ENCODE results near the gene KARS1.
A peak's percentile ranks its signal among the peaks of the same experiment; 100 is the strongest.
"Not testable (repeated sequence)": the region's sequence is repeated elsewhere in the genome, so short reads cannot be mapped to it uniquely, and the experiment has no call there.

Gene KARS1

DNA sequence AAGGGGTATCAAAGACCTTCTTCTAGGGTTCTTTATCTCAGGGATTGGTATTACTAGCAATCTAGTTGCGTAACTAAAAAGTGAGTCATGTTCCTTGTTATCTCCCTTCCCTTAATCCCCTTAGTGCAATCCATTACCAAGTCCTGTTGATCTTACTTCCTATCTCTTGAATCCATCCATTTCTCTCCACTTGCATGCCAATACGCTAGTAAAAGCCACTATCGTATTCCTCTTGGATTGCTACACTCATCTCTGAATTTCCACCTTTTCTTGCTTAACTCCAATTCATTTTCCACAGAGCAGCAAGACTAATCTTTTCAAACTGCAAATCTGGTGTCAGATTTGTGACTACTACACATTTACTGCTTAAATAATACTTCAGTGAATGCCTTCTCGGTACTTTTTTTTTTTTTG lies 22.5 kb downstream of the KARS1 start:
- no peak for DNase-seq (ENCODE audit: low read depth, low spot score)

DNA sequence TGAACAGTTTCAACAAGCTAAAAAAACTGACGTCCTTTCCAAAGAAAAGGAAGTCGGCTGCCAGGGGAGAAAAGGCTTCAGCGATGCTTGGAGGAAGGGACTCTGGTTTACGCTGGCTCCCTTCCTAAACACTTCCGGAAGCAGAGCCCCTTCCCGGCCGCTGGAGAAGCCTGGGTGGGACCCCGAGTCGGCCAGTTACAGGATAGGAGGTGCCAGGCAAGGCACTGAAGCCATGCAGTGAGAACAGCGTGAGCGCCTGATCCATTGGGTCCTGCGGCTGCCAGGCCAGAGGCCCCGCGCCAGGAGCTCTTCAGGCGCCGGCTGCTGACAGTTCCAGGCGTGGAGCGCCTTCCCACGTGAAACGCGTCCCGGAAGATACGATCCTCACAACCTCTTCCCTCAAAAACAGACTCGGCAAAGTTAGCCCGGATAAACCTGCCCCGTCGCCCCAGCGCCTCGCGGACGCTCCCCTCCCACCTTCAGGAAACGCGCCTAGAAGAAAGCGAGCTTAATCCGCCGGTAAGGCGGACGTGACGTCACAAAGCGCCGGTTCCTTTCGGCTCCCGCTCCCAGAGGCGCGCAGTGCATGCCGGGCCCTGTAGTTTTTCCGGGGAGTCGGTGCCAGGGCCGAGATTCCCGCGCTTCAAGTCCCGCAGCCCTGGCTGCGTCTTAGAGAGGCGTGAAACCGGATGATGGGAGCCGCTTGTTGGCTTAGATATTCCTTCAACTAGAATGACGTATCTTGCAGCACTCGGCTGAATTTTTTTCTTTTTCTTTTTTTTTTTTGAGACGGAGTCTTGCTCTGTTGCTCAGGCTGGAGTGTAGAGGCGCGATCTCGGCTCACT lies 24.5 kb downstream of the KARS1 start, which contains the start of gene ADAT1:
Gene ADAT1, minus strand, starts transcription at position 521 of the 845 bp plus-strand sequence. CDS start 2,482 bp downstream, outside the sequence.
- DNase-seq (ENCODE audit: low read depth, low spot score), result peak; percentile 96

DNA sequence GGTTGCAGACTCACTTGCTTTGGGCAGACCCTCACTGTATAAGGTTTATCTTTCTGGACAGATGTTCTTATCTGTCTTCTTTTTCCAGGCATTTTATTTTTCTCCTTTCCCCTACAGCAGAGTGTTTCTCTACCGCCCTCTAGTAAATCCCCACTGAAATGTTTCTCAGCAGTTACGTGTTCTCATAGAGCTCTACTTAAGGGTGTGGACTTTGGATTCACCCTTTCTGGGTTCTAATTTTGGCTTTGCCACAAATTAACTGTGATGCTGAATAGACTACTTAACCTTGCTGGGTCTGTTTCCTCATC lies 26.3 kb downstream of the KARS1 start:
- no peak for DNase-seq (ENCODE audit: low read depth, low spot score)

GRCh38 chr16:75620326-75621169 lies 26.9 kb downstream of the KARS1 start:
- no peak for DNase-seq (ENCODE audit: low read depth, low spot score)

GRCh38 chr16:75618780-75619179 lies 28.7 kb downstream of the KARS1 start:
- DNase-seq (ENCODE audit: low read depth, low spot score), result no peak

GRCh38 chr16:75617121-75617520 lies 30.3 kb downstream of the KARS1 start:
- no peak for DNase-seq (ENCODE audit: low read depth, low spot score)

GRCh38 chr16:75616521-75617010 lies 30.9 kb downstream of the KARS1 start:
- no peak for DNase-seq (ENCODE audit: low read depth, low spot score)

- no peak for DNase-seq (ENCODE audit: low read depth, low spot score)
Measured at GRCh38 chr16:75615619-75616018, 31.8 kb downstream of the KARS1 start.

- no peak for DNase-seq (ENCODE audit: low read depth, low spot score)
Measured at GRCh38 chr16:75614066-75614897, 33.2 kb downstream of the KARS1 start.

GRCh38 chr16:75606507-75606906 lies 41.0 kb downstream of the KARS1 start:
- DNase-seq (ENCODE audit: low read depth, low spot score), result no peak

DNA sequence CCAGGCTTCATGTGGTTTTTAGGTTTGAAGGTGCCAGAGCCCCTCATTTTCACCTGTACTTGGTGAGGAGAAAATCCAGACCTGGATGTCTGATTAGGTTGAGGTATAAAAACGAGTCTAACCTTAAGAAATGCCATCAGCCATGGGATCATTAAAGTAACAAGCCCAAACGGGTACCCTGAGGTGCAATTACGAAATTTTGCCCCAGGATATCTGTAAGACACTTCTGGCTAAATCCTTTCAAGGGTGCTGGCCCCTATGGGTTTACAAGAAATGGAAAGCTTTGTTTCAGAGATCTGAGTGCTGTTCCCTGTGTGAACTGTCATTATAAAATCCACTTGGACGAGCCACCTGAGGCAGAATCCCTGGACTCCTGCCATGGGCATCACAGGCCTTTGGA lies 44.2 kb downstream of the KARS1 start:
- no peak for DNase-seq (ENCODE audit: low read depth, low spot score)

DNA sequence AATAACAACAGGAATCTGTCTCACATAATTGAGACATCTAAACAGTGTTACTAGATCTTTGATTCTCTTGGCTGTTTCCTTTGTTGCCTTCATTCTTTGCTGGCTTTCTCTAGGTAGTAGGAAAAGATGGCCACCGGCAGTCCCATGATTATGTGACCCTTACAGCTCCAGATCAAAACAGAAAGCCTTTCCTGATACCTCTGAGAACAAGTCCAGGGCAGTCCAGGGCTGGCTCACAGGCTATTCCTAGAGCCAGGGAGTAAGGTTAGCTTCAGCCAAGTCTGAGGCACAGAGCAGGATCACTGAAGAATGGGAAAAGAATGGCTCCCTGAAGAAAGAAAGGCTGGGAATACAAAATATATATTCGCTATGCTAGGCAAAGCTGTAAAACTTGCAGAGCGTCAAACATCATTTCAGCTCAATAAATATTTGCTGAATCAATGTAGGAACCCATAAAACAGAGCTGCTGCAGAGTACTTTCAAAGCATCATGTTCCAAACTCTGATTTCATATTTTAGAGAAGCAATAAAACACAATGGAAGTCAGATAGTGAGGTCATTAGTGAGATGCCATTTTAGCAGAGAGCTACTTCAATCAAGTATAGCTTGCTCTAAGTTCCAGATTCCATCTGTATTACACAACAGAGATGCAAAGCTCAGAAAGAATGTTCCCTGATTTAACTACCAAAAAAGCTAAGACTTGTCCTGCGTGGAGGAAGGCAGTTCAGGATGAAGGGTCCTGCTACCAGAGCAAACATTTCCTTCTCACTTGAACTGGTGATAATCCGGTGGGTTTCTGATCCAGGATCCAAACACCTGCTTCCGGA lies 47.8 kb downstream of the KARS1 start:
- DNase-seq (ENCODE audit: low read depth, low spot score), result no peak

- no peak for DNase-seq (ENCODE audit: low read depth, low spot score)
Measured at GRCh38 chr16:75593825-75594820, 53.3 kb downstream of the KARS1 start.

GRCh38 chr16:75593308-75593707 lies 54.2 kb downstream of the KARS1 start:
- DNase-seq (ENCODE audit: low read depth, low spot score), result no peak

DNA sequence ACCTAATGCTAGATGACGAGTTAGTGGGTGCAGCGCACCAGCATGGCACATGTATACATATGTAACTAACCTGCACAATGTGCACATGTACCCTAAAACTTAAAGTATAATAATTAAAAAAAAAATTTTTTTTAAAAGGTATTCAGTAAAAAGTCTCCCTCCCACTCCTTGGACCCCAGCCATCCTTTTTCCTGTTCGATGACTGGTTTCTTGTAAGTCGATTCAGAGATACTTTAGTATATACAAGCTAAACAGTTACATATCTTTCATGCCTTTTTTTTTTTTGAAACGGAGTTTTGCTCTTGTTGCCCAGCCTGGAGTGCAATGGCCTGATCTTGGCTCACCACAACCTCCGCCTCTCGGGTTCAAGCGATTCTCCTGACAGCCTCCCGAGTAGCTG lies 55.5 kb downstream of the KARS1 start:
- DNase-seq (ENCODE audit: low read depth, low spot score), result not testable (repeated sequence)

- DNase-seq (ENCODE audit: low read depth, low spot score), result no peak
Measured at GRCh38 chr16:75590920-75591843, 56.3 kb downstream of the KARS1 start.

DNA sequence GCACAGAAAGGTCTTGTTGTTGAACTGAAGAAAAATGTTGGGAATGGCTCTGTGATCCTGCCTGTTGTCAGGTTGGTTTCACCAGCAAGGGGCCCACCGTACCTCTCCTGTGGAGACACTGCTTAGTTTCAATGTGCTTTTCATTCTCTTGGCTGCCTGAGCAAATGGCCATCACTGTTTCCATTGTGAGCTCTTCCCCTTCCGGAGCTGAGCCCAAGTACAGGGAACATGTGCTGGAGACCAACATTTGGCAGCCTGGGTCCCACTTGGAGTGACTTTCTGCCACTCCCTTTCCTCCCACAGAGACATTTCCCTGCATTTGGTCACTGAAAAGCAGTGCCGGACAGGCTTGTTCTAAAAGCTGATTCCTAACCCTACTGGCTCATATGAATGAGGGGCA lies 58.2 kb downstream of the KARS1 start:
- no peak for DNase-seq (ENCODE audit: low read depth, low spot score)

DNA sequence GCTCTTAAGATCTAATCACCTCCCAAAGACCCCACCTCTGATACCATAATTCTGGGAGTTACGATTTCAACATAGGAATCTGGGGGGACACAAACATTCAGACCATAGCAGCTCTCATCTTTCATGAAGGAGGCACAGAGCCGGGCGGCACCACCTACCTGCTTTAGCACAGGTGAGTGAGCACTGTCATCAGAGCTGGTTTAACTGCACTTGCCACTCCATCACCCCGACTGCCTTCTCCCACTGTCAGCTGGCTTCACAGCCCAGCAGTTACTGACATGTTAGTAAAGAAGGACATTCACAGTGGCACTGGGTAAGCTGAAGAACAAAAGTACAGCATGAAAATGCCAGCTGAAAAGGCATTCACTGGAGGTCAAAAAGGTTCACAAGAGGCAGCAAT lies 58.7 kb downstream of the KARS1 start:
- DNase-seq (ENCODE audit: low read depth, low spot score), result no peak

DNA sequence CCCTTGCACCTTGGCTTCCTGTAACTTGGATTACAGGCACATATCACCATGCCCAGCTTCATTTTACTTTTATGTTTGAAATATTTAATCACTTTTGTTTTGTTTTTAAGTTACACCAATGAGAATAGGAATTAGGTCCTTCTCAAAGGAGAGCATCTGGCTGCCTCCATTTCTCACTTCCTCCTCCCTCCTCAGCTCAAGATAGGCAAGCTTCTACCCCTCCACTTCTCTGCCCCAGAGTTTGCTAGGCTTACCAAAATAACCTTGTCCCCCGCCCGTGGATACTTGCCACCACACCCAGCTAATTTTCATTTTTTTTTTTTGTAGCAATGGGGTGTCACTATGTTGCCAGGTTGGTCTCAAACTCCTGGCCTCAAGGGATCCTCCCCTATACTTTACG lies 63.4 kb downstream of the KARS1 start:
- no peak for DNase-seq (ENCODE audit: low read depth, low spot score)

Data from activated CD4-positive, CD25-positive, alpha-beta regulatory T cell treated with anti-CD3 and anti-CD28 coated beads, Interleukin-2, amount 50 U/mL, for 16 hours (primary cell).